Measurements from ENCODE around the gene AKAP12.

DNA sequence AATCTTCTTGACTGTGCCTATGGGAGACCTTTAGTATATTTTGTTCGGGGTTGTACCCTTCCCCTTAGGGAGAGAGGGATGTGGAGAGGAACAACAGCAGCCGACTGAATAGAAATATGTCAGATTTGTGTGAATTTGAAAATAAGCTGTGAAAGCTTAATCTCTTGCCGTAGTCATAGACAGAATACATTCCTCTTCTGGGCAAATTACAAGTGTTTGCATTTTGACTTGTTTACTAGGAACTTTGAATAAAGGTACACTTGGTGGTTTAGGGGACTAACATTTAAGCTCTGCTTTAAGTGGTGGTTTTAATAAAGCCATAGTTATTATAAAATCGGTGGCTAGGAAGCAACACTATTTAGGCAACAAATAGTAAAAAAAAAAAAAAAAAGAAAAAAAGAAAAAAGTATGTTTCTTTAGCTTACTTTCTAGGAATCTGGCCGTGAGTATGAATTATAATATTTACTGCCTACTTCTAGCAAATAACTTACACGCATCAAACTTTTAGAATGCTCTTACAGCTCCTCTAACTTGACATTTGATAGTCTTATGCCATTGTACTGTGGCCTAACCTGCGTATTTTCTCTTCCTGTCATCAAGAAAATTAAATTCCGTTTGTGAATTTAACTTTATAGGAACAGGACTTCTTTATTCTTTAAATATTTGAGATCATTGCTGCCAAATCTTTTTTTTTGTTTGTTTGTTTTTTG is 86.5 kb downstream of the AKAP12 start:
- no peak for TF ChIP-seq POLR2AphosphoS5 (IDR thresholded peaks at IDR 0.05; ENCODE audit: low read depth, low read length)
- TF ChIP-seq, protein P1, sequence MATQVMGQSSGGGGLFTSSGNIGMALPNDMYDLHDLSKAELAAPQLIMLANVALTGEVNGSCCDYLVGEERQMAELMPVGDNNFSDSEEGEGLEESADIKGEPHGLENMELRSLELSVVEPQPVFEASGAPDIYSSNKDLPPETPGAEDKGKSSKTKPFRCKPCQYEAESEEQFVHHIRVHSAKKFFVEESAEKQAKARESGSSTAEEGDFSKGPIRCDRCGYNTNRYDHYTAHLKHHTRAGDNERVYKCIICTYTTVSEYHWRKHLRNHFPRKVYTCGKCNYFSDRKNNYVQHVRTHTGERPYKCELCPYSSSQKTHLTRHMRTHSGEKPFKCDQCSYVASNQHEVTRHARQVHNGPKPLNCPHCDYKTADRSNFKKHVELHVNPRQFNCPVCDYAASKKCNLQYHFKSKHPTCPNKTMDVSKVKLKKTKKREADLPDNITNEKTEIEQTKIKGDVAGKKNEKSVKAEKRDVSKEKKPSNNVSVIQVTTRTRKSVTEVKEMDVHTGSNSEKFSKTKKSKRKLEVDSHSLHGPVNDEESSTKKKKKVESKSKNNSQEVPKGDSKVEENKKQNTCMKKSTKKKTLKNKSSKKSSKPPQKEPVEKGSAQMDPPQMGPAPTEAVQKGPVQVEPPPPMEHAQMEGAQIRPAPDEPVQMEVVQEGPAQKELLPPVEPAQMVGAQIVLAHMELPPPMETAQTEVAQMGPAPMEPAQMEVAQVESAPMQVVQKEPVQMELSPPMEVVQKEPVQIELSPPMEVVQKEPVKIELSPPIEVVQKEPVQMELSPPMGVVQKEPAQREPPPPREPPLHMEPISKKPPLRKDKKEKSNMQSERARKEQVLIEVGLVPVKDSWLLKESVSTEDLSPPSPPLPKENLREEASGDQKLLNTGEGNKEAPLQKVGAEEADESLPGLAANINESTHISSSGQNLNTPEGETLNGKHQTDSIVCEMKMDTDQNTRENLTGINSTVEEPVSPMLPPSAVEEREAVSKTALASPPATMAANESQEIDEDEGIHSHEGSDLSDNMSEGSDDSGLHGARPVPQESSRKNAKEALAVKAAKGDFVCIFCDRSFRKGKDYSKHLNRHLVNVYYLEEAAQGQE (IDR thresholded peaks at IDR 0.05; ENCODE audit: insufficient read depth in 1 of 2, low read depth in 2 of 2, low read length in 2 of 2) = no peak

Data from PFSK-1 (cell line).